Adrenal gland (tissue), 12 donors: ENCODE results near the gene SLF2. TPM values are rescaled to one million over a fixed set of nuclear protein-coding genes. Genes with fewer than 3 reads are reported as not detected.

ENCODE experiments used
- DNase-seq, 7 donors: peaks; one replicate each; pipeline ENCODE4 v3.0.0-alpha.2; 2019 to 2020
- H3K27ac ChIP-seq, 5 donors: fragments of 200-600 bp; sonication (generic) in 4 of 5; 1 replicate in 3 of 5; 2 replicates in 2 of 5; pipeline versions ENCODE4 v1.5.1 to v1.8.0; 2016 to 2020; ENCODE audit warnings: mild to moderate bottlenecking in 1 of 5
- H3K27me3 ChIP-seq: fragments of 200-600 bp; 2 replicates; pipeline ENCODE4 v1.8.0; 2021
- H3K36me3 ChIP-seq, 2 donors: fragments of 200-600 bp; replicated peaks in 1 of 2; 1 replicate in 1 of 2; 2 replicates in 1 of 2; pipeline versions ENCODE4 v1.5.1 to v1.8.0; 2018 to 2022
- H3K4me1 ChIP-seq, 2 donors: fragments of 200-600 bp; replicated peaks in 1 of 2; 1 replicate in 1 of 2; 2 replicates in 1 of 2; pipeline versions ENCODE4 v1.5.1 to v1.8.0; 2018 to 2021
- H3K4me3 ChIP-seq, 4 donors: fragments of 200-600 bp; sonication (generic) in 3 of 4; one replicate each; pipeline ENCODE4 v1.5.1; 2016 to 2018
- H3K9me3 ChIP-seq, 3 donors: fragments of 200-600 bp; sonication (generic) in 1 of 3; replicated peaks in 1 of 3; 1 replicate in 2 of 3; 2 replicates in 1 of 3; pipeline versions ENCODE4 v1.5.1 to v1.8.0; 2016 to 2021
- CTCF ChIP-seq, 6 experiments: fragments of 450-650 bp in 4 of 6; fragments of 200-600 bp in 2 of 6; sonication (generic) in 1 of 6; IDR thresholded peaks; 1 replicate in 5 of 6; 2 replicates in 1 of 6; pipeline versions ENCODE4 v1.5.1 to v1.8.0; 2016 to 2021; ENCODE audit warnings: antibody characterized with exemption in 6 of 6, mild to moderate bottlenecking in 2 of 6, moderate library complexity in 1 of 6
- POLR2A ChIP-seq, 2 donors: fragments of 450-650 bp; IDR thresholded peaks; one replicate each; pipeline ENCODE4 v1.6.1; 2017; ENCODE audit warnings: antibody characterized with exemption in 2 of 2, mild to moderate bottlenecking in 2 of 2, moderate library complexity in 1 of 2
- WGBS, 4 donors: extraction: QIAGEN DNeasy Blood & Tissue Kit in 2 of 4; methylation state at CpG; one replicate each; pipeline versions ENCODE4 v1.1.5 to v1.1.7; 2013 to 2017; 5-methylcytosine and 5-hydroxymethylcytosine counted together
- intact Hi-C, 2 donors: fragments of 100-400 bp; cut with DNase I; formaldehyde crosslinking; loops; one replicate each; pipeline versions ENCODE4 v1.14.1 to v1.15.0; 2022 to 2023
- polyA plus RNA-seq, 3 donors: library from polyadenylated mRNA; stranded (reverse); fragments of 200-250 nt in 2 of 3; fragments of 350-450 nt in 1 of 3; fragmentation: Illumina TruSeq in 1 of 3; extraction: RNeasy Lipid Tissue Mini Kit (QIAGEN cat#74804) in 1 of 3; gene quantifications; one replicate each; pipeline ENCODE4 v1.2.3, GENCODE V29; 2013 to 2014
- total RNA-seq, 9 donors: library from RNA; depleted of rRNA in 4 of 9; stranded (reverse); fragments of >200 nt in 4 of 9; fragments of 120-200 nt in 1 of 9; fragmentation: NEBNext Ultra II Directional in 1 of 9; extraction: Animal tissue kit (Norgen Biotek cat#: 25700) in 1 of 9; gene quantifications; one replicate each; pipeline versions ENCODE4 v1.1.0 to v1.2.4, GENCODE V29; 2013 to 2023
- donor health status: healthy with polysubstance abuse.
- donor health status: Bipolar disorder and iron deficiency.
- donor health status: DM: yes; HTN: yes; CAD: no.
- donor health status: DM: no; HTN: no; CAD: no.
- donor health status: DM: no; HTN: no; CAD: no.
- donor health status: DM: yes; HTN: yes; CAD: no.

Gene SLF2
- total and polyA plus RNA-seq, 12 donors, result 19.8 to 88.7 (median 35.8) TPM

GRCh38 chr10:100873146-100873826 lies 39.5 kb upstream of the SLF2 start:
- H3K36me3 ChIP-seq, result no peaks in the 10 kb centered on the region
- DNase-seq, result no peak
- no peaks in the 10 kb centered on the region for H3K4me1 ChIP-seq
- H3K27me3 ChIP-seq, result no peaks in the 10 kb centered on the region
- H3K27ac ChIP-seq, result no peak overlapping the region
- WGBS, 4 donors, result 66 to 78% (median 73%) methylated on average over 5 to 7 of the region's 7 CpGs
- intact Hi-C loops, result loop anchor here in 1 of 2 donors (10.0 kb wide), 3 partner anchors 128 to 308 kb away; partner anchors contain the start of gene PAX2
- TF ChIP-seq CTCF (IDR thresholded peaks at IDR 0.05) (no peak), POLR2A (IDR thresholded peaks at IDR 0.05) (no peak)
- H3K4me3 ChIP-seq, result no peak overlapping the region
- H3K9me3 ChIP-seq, result no peaks in the 10 kb centered on the region

GRCh38 chr10:100873827-100874326 lies 38.9 kb upstream of the SLF2 start:
- H3K27me3 ChIP-seq, result no peaks in the 10 kb centered on the region
- no peaks in the 10 kb centered on the region for H3K9me3 ChIP-seq
- H3K4me3 ChIP-seq, result no peak overlapping the region
- no peak for TF ChIP-seq POLR2A (IDR thresholded peaks at IDR 0.05)
- no peak for TF ChIP-seq CTCF (IDR thresholded peaks at IDR 0.05)
- no peak for DNase-seq
- H3K27ac ChIP-seq, result no peak overlapping the region
- 56 to 78% (median 73%) methylated on average over 3 to 14 of the region's 14 CpGs for WGBS, 4 donors
- no peaks in the 10 kb centered on the region for H3K36me3 ChIP-seq
- no peaks in the 10 kb centered on the region for H3K4me1 ChIP-seq
- intact Hi-C loops, result loop anchor here in 1 of 2 donors (10.0 kb wide), 3 partner anchors 129 to 309 kb away; partner anchors contain the start of gene PAX2

GRCh38 chr10:100874702-100875483 lies 37.9 kb upstream of the SLF2 start:
- no peak overlapping the region for H3K27ac ChIP-seq
- no peaks in the 10 kb centered on the region for H3K9me3 ChIP-seq
- no peak overlapping the region for H3K4me3 ChIP-seq
- TF ChIP-seq CTCF (IDR thresholded peaks at IDR 0.05), result no peak
- no peak for TF ChIP-seq POLR2A (IDR thresholded peaks at IDR 0.05)
- H3K36me3 ChIP-seq, result no peaks in the 10 kb centered on the region
- WGBS, 4 donors, result 74 to 83% (median 78%) methylated on average over 20 of the region's 20 CpGs
- H3K4me1 ChIP-seq, result no peaks in the 10 kb centered on the region
- no peaks in the 10 kb centered on the region for H3K27me3 ChIP-seq
- intact Hi-C loops, result loop anchor here (5.0 to 10.0 kb wide), 4 partner anchors 130 to 310 kb away; partner anchors contain the start of gene PAX2 (in 1 of the 2)
- DNase-seq, result peak in 1 of 7 donors; percentile 2

GRCh38 chr10:100875484-100876166 lies 37.1 kb upstream of the SLF2 start:
- TF ChIP-seq POLR2A (IDR thresholded peaks at IDR 0.05) (no peak), CTCF (IDR thresholded peaks at IDR 0.05) (no peak)
- no peak overlapping the region for H3K4me3 ChIP-seq
- peaks cover 0 to 7% of the 10 kb centered on the region in 2 donors for H3K4me1 ChIP-seq
- WGBS, 4 donors, result 62 to 79% (median 66%) methylated on average over 5 of the region's 5 CpGs
- H3K27me3 ChIP-seq, result no peaks in the 10 kb centered on the region
- intact Hi-C loops, result loop anchor here (2.0 to 10.0 kb wide), 5 partner anchors 131 to 313 kb away; partner anchors contain the start of gene PAX2 (in 1 of the 2)
- DNase-seq, result no peak
- H3K9me3 ChIP-seq, result no peaks in the 10 kb centered on the region
- no peaks in the 10 kb centered on the region for H3K36me3 ChIP-seq
- H3K27ac ChIP-seq, result no peak overlapping the region
